Head of caudate nucleus (tissue), 42 donors: ENCODE results near the gene PC.
A peak's percentile ranks its signal among the peaks of the same experiment; 100 is the strongest.

ENCODE experiments used
- DNase-seq, 42 donors: peaks; one replicate each; pipeline versions ENCODE4 v3.0.0 to v3.0.0-alpha.2; 2020 to 2021; ENCODE audit warnings: mixed read lengths in 7 of 42
- intact Hi-C: fragments of 100-400 bp; cut with DNase I; formaldehyde crosslinking; loops from one replicate; pipeline ENCODE4 v1.15.0; 2022

Gene PC

DNA sequence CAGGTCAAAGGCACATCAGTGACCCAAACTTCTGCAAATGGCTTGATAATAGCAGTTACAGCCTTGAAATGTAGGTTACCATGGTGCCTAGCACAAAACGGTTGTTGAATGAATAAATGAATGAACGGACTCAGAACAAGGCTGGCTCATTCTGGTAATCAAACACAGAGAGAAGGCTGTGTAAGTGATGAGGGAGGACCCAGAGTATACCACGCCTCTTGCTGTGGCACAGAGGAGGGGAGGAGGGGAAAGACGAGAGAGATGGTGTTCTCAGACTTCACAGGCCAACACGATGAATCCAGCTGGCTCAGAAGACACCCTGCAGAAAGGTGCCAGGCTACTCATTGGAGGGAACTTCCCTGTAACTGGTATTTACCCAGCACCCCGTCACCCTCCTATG is 38.3 kb downstream of the PC start:
- intact Hi-C loops, result no loop called here
- peak in 27 of 42 donors; percentile 13 to 74 (median 46) for DNase-seq

- DNase-seq, result peak in 1 of 42 donors; percentile 1
- intact Hi-C loops, result no loop called here
These were observed 39.4 kb downstream of the PC start for GRCh38 chr11:66918741-66919140.

- peak in 10 of 42 donors; percentile 18 to 57 (median 28) for DNase-seq
- intact Hi-C loops, result no loop called here
These were observed 42.3 kb downstream of the PC start for GRCh38 chr11:66915866-66916265.

DNA sequence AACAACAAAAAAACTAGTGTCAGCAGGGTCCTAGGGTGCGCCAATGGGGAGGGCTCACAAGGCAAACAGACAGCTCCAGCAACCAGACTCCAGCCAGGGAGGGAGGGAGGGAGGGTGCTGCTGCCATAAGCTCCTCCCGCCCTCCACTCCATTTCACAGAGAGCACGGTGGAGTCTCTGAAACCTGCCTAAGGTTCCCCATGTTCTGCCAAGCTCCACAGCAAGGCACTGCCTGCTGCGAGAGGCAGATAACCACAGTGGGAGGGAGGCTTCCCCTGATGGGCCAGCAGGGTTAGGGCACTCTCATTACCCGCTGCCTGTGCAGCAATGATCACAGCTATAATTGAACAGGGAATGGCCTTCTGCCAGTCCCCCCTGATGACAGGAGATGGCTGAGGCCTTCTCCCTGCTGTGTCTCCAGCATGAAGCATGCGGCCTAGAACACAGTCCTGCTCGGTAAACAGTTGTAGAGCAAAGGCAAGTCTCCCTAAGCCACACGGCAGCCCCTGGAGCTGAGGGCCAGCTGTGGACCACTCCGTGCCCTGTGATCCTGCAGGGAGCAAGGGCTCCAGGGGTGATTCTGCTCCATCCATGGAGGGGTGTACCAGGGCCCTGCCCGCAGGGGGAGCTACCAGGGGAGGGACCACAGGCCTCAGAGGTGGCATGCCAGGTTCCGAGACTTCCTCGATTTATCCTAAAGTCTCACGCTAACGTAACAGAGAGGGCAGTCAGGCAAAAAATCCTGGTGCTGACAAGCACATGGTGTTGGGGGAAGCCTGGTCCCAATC is 42.9 kb downstream of the PC start:
- peak in 22 of 42 donors; percentile 7 to 69 (median 36) for DNase-seq
- intact Hi-C loops, result no loop called here

DNA sequence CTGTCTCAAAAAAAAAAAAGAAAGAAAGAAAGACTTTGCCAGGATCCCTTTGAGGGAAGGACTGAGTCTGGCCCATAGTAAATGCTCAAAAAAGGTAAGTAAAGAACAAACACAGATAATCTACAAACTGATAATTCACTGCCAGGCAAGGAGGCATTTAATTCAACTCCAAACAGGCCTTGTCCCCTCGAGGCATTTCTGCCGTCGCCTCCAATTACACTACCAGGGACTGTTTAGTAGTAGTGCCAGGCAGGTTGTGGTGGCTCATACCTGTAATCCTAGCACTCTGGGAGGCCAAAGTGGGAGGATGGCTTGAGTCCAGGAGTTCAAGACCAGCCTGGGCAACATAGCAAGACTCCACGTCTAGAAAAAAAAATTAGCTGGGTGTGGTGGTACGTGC is 43.7 kb downstream of the PC start:
- intact Hi-C loops, result no loop called here
- no peak for DNase-seq

DNA sequence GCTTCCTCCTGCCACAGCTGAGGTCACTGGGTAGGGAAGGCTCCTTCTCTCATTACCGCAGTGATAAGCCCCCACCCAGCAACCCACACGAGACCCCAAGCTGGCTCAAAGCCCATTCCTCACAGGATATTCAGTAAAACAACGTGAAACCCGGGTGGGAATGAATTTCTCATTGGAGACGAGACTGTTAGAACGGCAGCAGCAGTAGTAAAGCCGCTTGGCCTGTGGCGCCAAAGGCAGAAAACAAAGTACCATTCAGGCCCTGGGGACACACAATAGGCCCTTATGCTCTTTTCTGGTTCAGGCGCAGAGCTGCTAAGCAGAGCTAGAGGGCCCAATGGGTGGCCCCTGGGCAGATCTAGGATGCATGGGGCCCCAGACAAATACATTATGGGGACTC is 45.3 kb downstream of the PC start:
- intact Hi-C loops, result no loop called here
- peak; percentile 45 to 93 (median 83) for DNase-seq

DNA sequence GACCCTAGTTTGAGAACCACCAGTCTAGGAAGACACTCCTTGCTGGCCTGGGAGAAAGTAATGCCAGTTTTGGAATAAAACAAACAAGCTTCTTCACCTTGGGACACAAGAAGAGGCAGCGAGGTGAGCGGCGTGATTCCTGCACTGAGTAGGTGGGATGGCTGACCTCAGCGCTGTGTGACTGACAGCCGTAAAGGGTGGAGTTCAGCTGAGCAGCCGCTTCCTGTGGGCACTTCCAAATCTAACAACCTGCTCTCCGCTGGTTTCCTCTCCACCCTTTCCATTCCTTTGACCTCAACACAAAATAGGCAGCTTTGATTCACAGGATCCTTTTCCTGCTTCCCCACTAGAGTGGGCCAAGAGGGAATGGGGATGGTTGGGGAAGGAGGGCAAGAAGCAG is 45.8 kb downstream of the PC start:
- intact Hi-C loops, result no loop called here
- no peak for DNase-seq

GRCh38 chr11:66910669-66911068 is 47.5 kb downstream of the PC start:
- intact Hi-C loops, result no loop called here
- no peak for DNase-seq

- DNase-seq, result no peak
These were observed 48.2 kb downstream of the PC start for GRCh38 chr11:66910016-66910415.

GRCh38 chr11:66909181-66909580 is 49.0 kb downstream of the PC start:
- intact Hi-C loops, result no loop called here
- DNase-seq, result no peak

More at GRCh38 chr11:66910016-66910415, 48.2 kb downstream of the PC start:
- intact Hi-C loops, result no loop called here

DNA sequence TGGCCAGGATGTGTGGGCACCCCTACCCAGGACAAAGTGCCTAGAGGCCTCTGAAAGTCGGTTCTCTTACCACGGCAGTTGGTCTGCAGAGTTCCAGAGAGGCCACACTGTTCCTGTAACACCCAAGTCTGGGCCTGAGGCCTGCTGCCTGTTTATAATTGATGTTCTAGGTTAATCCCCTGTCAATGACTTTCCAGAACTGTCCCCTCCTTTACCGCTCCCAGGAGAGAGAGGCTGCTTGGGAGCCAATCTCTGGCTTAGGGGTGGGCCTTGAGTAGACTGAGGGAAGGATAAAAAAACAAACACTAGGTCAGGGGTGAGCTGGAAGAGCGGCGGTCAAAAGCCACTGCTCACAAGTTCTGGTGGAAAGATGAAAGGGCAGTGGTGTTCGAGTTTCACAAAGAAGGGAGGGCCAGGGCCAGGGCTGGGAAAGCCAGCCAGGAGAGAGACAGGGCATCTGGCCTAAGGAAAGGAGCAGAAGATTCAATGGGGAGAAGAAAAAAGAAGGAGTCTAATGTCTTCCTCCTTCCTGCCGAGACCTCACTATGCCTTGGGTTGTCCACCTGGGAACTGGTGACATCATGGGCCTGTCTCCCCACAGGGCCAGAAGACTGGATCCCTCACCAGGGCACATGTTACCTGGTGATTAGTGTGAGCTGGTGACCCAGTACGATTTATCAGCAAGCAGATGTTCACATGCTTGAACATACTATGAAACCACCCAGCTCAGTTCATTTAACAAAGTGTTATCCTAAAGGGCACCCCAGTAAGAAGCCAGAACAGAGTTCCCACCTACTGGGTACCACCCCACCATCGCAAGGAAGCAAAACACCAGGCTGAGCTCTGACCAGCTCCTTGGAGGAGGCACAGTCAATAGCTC is 50.2 kb downstream of the PC start:
- no peak for DNase-seq
- intact Hi-C loops, result no loop called here

DNA sequence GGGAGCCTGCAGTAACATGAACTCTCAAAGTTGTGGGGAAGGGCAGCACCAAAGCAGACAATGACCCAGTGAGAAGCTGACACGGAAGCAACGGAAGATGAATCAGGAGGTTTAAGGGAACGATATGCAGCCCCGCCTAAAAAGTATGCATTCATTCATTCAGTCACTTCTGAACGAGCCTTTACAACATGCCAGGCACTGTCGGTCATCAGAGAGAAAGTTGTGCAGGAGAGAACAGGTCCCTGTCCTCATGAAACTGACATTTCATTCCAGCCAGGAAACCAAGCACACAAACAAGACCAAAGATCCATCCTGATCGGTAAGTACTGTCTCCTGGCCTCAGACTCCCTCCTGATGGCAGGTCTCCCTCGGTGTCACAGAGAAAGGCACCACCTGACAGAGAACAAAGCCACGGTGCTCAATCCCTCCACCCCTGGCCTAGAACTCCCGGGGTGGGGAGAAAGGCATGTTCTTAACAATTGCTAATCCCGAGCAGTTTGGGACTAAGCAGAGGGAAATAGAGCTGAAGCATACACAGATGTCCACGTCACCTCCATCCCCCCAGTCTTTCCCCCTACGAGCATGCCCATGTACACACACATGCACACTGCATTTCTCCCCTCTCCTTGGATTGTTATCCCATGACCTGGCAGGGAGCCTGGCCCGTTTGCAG is 52.0 kb downstream of the PC start:
- intact Hi-C loops, result no loop called here
- DNase-seq, result peak in 1 of 42 donors; percentile 44

- DNase-seq, result no peak
- intact Hi-C loops, result no loop called here
These were observed 52.6 kb downstream of the PC start for GRCh38 chr11:66905631-66906030.

GRCh38 chr11:66904981-66905521 is 53.1 kb downstream of the PC start:
- intact Hi-C loops, result no loop called here
- peak in 1 of 42 donors; percentile 28 for DNase-seq

GRCh38 chr11:66904561-66904960 is 53.6 kb downstream of the PC start:
- intact Hi-C loops, result no loop called here
- no peak for DNase-seq

GRCh38 chr11:66904055-66904454 is 54.1 kb downstream of the PC start:
- no peak for DNase-seq
- intact Hi-C loops, result no loop called here

DNA sequence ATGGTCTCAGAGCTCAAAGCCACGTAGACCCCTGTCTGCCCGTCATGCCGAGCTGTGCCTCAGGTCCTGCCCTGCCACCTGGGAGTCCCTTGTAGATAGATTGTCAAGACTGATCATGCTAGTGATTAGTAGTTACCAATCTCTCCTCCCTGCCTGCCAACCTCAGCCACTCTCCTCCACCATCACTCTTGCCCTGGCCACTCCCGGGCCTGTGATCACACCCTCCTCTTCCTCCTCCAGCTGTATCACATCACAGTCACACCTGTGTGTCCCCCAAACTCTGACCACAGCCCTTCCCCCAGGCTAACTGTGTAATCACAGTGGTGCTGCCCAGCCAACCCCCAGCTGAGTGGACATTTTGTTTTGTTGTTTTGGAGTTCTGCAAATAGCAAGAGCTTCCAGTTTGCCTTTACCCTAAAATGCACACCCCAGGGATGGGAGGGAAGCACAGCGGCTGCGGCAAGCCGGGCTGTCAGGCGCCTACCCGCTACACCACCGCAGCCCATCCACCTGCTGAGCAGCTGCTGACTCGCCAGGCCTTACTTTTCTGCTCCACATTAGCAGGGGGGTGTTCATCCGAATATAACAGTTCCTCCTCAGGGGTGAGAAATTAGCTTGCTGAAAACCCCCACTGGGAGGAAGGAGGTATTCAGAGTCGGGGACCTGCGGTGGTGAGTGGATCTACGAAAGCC is 55.6 kb downstream of the PC start:
- intact Hi-C loops, result no loop called here
- DNase-seq, result no peak

GRCh38 chr11:66901964-66902390 is 56.2 kb downstream of the PC start:
- DNase-seq, result no peak
- intact Hi-C loops, result no loop called here

- no peak for DNase-seq
- intact Hi-C loops, result no loop called here
These were observed 64.0 kb downstream of the PC start for GRCh38 chr11:66894141-66894540.
